ENCODE data around the gene NUP88.
"Not testable (repeated sequence)": the region's sequence is repeated elsewhere in the genome, so short reads cannot be mapped to it uniquely, and the experiment has no call there.

Gene NUP88
- 142 reads per million, percentile 88 among the genes with 10 or more reads in this experiment for total RNA-seq

GRCh38 chr17:5419356-5419958 is at the start of gene NUP88:
NUP88 (minus strand) TSS chr17:5419662; CDS start chr17:5419650, 12 bp downstream.
- peak; percentile 93 for DNase-seq

- DNase-seq, result no peak
These were observed 48.6 kb upstream of the NUP88 start for GRCh38 chr17:5468075-5468473.

GRCh38 chr17:5467416-5467815 is 48.0 kb upstream of the NUP88 start:
- DNase-seq, result no peak

- no peak for DNase-seq
These were observed 46.8 kb upstream of the NUP88 start for GRCh38 chr17:5466295-5466694.

GRCh38 chr17:5464717-5465507 is 45.5 kb upstream of the NUP88 start:
- DNase-seq, result no peak

GRCh38 chr17:5446786-5447185 is 27.3 kb upstream of the NUP88 start:
- no peak for DNase-seq

- no peak for DNase-seq
These were observed 24.7 kb upstream of the NUP88 start for GRCh38 chr17:5444209-5444608.

GRCh38 chr17:5443728-5444127 is 24.3 kb upstream of the NUP88 start:
- DNase-seq, result no peak

GRCh38 chr17:5439446-5439764 is 19.9 kb upstream of the NUP88 start:
- DNase-seq, result no peak

GRCh38 chr17:5438716-5439445 is 19.4 kb upstream of the NUP88 start, which contains the start of gene C1QBP:
C1QBP (minus strand) TSS chr17:5439155; CDS start chr17:5439073, 82 bp downstream.
- DNase-seq, result peak; percentile 89

GRCh38 chr17:5437721-5438317 is 18.4 kb upstream of the NUP88 start:
- no peak for DNase-seq

GRCh38 chr17:5435781-5436315 is 16.4 kb upstream of the NUP88 start:
- not testable (repeated sequence) for DNase-seq

- DNase-seq, result no peak
These were observed 15.5 kb upstream of the NUP88 start for GRCh38 chr17:5434984-5435383.

- no peak for DNase-seq
These were observed 12.6 kb upstream of the NUP88 start for GRCh38 chr17:5431949-5432556.

GRCh38 chr17:5431234-5431633 is 11.8 kb upstream of the NUP88 start:
- DNase-seq, result not testable (repeated sequence)

- DNase-seq, result no peak
These were observed 11.0 kb upstream of the NUP88 start for GRCh38 chr17:5430413-5430999.

- no peak for DNase-seq
These were observed 9.9 kb upstream of the NUP88 start for GRCh38 chr17:5429191-5429887.

- no peak for DNase-seq
These were observed 6.4 kb upstream of the NUP88 start for GRCh38 chr17:5425826-5426225.

GRCh38 chr17:5424909-5425308 is 5.4 kb upstream of the NUP88 start:
- DNase-seq, result no peak

- DNase-seq, result no peak
These were observed 3.0 kb upstream of the NUP88 start for GRCh38 chr17:5422505-5422904.

GRCh38 chr17:5419959-5420653 is 644 bp upstream of the NUP88 start, which contains the start of gene RPAIN:
RPAIN (plus strand) TSS chr17:5420182; CDS start chr17:5420211, 29 bp downstream.
- DNase-seq, result peak; percentile 85

Data from effector CD4-positive, alpha-beta T cell (primary cell).